ENCODE results near the gene IPO4. TPM values are rescaled to one million over a fixed set of nuclear protein-coding genes. Genes with fewer than 3 reads are reported as not detected.

The IPO4 gene
- polyA plus RNA-seq, 5 donors, result 20.2 to 37.0 (median 24.5) TPM

- DNase-seq, result no peak
Measured at GRCh38 chr14:24150061-24150460, 38.6 kb downstream of the IPO4 start.

GRCh38 chr14:24149302-24149969 is 39.2 kb downstream of the IPO4 start:
- DNase-seq, result no peak

GRCh38 chr14:24147761-24148428 is 40.7 kb downstream of the IPO4 start:
- no peak for DNase-seq

GRCh38 chr14:24146978-24147760 is 41.4 kb downstream of the IPO4 start, which contains the start of gene RNF31:
RNF31 (plus strand) TSS chr14:24147498; CDS start chr14:24147699, 201 bp downstream.
- peak; percentile 98 for DNase-seq

- DNase-seq, result peak; percentile 94 to 95
Measured at GRCh38 chr14:24146453-24146977, 42.1 kb downstream of the IPO4 start, which contains the start of gene PSME2. PSME2 (minus strand) TSS chr14:24146610; CDS start chr14:24146581, 29 bp downstream.

- DNase-seq, result no peak
Measured at GRCh38 chr14:24145690-24146452, 42.7 kb downstream of the IPO4 start.

GRCh38 chr14:24145219-24145618 is 43.4 kb downstream of the IPO4 start:
- no peak for DNase-seq

- no peak for DNase-seq
Measured at GRCh38 chr14:24144451-24144850, 44.2 kb downstream of the IPO4 start.

- no peak for DNase-seq
Measured at GRCh38 chr14:24143511-24143910, 45.1 kb downstream of the IPO4 start.

GRCh38 chr14:24141097-24141880 is 47.3 kb downstream of the IPO4 start, which contains the start of gene EMC9:
EMC9 (minus strand) TSS chr14:24141591; CDS start chr14:24141304, 287 bp downstream.
- peak; percentile 99 for DNase-seq

GRCh38 chr14:24139272-24139934 is 49.2 kb downstream of the IPO4 start:
- DNase-seq, result no peak

GRCh38 chr14:24138396-24139271 is 50.0 kb downstream of the IPO4 start:
- no peak for DNase-seq

GRCh38 chr14:24137529-24138395 is 50.9 kb downstream of the IPO4 start:
- no peak for DNase-seq

- DNase-seq, result no peak
Measured at GRCh38 chr14:24136684-24137528, 51.7 kb downstream of the IPO4 start.

- DNase-seq, result peak; percentile 90 to 91
Measured at GRCh38 chr14:24135834-24136683, 52.6 kb downstream of the IPO4 start, which contains the start of gene PSME1. PSME1 (plus strand) TSS chr14:24136194; CDS start chr14:24136263, 69 bp downstream.

- no peak for DNase-seq
Measured at GRCh38 chr14:24135584-24135833, 53.1 kb downstream of the IPO4 start.

Measured in right lung (tissue), 5 donors.